ENCODE data around the gene ZNF554. TPM values are rescaled to one million over a fixed set of nuclear protein-coding genes. Genes with fewer than 3 reads are reported as not detected.
A peak's percentile ranks its signal among the peaks of the same experiment; 100 is the strongest.

The ZNF554 gene
- total RNA-seq, 1 donor from 2014 or later: 4.9 TPM

GRCh38 chr19:2808129-2808941 lies 11.3 kb upstream of the ZNF554 start:
- DNase-seq: no peak

GRCh38 chr19:2809387-2810140 lies 10.1 kb upstream of the ZNF554 start:
- DNase-seq: no peak

GRCh38 chr19:2810141-2811091 lies 9.3 kb upstream of the ZNF554 start:
- no peak for DNase-seq

- DNase-seq: no peak
These were observed 8.4 kb upstream of the ZNF554 start for GRCh38 chr19:2811221-2811722.

- DNase-seq: no peak
These were observed 7.8 kb upstream of the ZNF554 start for GRCh38 chr19:2811735-2812413.

GRCh38 chr19:2812414-2813234 lies 7.0 kb upstream of the ZNF554 start:
- no peak for DNase-seq

GRCh38 chr19:2813235-2814160 lies 6.2 kb upstream of the ZNF554 start:
- no peak for DNase-seq

- DNase-seq: no peak
These were observed 5.2 kb upstream of the ZNF554 start for GRCh38 chr19:2814426-2814825.

- DNase-seq: no peak
These were observed 4.5 kb upstream of the ZNF554 start for GRCh38 chr19:2815191-2815614.

GRCh38 chr19:2815923-2816322 lies 3.7 kb upstream of the ZNF554 start:
- DNase-seq: no peak

- no peak for DNase-seq
These were observed 3.0 kb upstream of the ZNF554 start for GRCh38 chr19:2816641-2817040.

GRCh38 chr19:2817237-2817829 lies 2.3 kb upstream of the ZNF554 start:
- peak; percentile 14 for DNase-seq

GRCh38 chr19:2820112-2820702 lies 539 bp downstream of the ZNF554 start:
- peak; percentile 10 for DNase-seq

GRCh38 chr19:2822846-2823245 lies 3.2 kb downstream of the ZNF554 start:
- DNase-seq: no peak

GRCh38 chr19:2823646-2824045 lies 4.0 kb downstream of the ZNF554 start:
- DNase-seq: no peak

GRCh38 chr19:2824129-2824528 lies 4.5 kb downstream of the ZNF554 start:
- no peak for DNase-seq

GRCh38 chr19:2827022-2827421 lies 7.4 kb downstream of the ZNF554 start:
- DNase-seq: no peak

- DNase-seq: no peak
These were observed 8.3 kb downstream of the ZNF554 start for GRCh38 chr19:2827840-2828489.

All from dermis blood vessel endothelial cell (primary cell).